ENCODE measurements around the gene VPS37C.

VPS37C gene

DNA sequence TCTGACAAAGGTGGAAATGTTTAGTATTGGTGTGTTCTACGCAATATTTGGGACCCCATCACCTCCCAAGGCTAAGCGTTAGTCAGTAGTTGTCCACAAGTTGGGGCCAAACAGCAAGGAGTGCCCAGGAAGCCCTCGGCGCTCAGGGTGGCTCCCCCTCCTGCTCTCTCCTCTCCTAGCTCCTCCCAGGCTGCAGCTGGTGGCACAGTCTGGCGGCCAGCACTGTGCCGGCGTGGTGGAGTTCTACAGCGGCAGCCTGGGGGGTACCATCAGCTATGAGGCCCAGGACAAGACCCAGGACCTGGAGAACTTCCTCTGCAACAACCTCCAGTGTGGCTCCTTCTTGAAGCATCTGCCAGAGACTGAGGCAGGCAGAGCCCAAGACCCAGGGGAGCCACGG, 42.2 kb downstream of the VPS37C start:
- no peak for DNase-seq

DNA sequence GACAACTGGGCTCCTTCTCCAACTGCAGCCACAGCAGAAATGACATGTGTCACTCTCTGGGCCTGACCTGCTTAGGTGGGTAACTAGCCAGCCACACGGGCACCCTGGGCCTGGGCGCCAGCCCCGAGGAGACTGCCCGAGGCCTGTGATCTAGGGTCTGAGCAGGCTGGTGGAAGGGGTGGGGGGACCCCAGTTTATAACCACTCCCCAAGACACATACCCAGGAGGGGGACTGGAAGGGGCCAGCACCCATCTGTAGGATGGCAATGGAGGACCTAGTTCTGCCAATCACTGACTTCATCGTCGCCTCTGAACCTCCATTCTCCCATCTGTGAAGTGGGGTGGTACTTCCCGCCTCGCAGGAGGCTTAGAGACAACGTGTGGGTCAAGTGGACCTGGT, 42.8 kb downstream of the VPS37C start:
- no peak for DNase-seq

DNA sequence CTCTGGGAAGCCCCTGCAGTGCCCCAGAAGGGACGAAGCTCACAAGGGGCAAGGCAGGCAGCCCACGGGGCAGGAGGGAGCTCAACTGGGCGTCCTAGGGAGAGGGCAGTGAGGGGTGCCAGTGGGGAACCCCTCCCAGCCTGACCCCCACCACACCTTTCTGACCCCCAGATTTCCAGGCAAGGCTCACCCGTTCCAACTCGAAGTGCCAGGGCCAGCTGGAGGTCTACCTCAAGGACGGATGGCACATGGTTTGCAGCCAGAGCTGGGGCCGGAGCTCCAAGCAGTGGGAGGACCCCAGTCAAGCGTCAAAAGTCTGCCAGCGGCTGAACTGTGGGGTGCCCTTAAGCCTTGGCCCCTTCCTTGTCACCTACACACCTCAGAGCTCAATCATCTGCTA, 43.2 kb downstream of the VPS37C start:
- no peak for DNase-seq

DNA sequence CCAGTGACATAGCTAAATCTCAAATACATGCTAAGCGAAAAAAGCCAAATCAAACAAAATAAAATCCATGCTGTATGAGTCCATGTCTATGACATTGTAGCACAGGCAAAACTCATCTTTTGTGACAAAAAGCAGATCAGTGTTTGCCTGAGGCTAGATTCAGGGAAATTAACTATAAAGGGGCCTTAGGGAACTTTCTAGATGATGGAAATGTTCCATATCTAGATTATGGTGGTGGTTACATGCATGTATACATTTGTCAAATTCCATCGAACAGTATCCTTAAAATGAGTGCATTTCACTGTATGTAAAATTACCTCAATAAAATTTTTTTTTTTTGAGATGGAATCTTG, 44.1 kb downstream of the VPS37C start:
- DNase-seq, result no peak

DNA sequence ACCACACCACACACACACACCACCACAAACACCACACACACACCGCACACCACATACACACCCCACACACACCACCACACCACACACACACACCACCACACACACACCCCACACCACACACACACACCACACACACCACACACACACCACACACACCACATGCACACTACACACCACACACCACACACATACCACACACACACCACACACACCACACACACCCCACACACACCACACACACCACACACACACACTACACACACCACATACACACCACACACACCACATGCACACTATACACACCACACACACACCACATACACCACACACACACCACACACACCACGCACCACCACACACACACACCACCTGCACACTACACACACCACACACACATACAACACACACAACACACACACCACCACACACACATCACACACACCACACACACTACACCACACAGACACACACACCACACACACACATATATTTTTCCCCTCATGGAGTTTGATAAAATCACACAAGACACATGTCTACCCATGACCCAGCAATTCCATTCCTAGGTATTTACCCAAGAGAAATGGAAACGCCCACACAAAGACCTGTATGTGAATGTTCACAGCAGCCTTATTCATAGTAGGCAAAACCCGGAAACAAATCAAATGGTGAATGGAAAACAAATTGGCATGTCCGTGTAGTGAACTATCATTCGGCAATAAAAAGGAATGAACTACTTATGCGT, 44.6 kb downstream of the VPS37C start:
- no peak for DNase-seq

DNA sequence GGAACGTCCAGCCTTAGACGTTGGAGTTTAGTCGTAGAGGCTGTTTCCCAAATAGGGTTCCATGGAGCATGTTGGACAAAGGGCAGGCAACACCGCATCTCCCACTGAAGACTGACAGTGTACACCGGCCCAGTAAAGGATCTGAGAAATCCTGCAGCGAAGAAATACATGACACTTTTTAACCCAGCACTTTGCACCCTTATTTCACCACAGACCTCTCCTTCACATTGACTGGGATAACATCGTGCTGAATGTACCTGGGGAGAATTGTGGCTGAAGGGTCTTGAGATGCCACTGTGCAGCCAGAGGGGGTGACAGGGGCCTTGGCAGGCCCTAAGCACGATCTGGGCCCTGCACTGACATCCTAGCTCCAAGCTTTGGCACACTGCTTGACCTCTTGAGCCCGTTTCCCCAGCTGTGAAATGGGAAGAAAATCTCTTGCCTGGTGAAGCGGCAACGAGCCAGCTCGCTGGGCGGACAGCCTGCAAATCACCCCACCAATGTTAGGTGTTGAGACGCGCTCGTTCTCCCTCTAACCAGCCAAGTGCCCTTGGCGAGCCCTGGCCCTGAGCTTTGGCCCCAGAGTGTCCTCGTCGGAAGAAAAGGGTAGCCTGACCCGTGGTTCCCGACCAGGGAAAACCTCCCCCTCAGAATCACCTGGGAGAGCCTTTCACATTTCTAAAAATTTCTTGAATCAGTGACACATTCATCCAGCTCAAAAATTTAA, 45.6 kb downstream of the VPS37C start:
- DNase-seq, result no peak

DNA sequence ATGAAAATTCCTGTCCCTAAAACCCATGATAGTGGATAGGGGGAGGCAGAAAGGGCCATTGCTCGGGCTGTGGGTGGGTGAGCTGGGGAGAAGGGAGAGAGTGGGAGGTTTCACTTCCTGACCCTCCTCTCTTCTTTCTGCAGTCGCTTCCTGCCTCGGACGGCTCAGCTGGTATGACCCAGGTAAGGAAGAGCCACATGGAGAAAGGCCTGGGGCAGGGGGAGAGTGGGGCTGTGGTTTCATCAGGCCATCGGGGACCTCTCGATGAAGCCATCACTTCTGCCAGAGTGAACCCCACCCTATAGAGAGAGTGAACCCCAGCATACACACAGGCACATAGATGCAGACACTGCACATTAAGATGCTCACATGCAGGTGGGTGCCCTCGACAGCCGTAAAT, 46.3 kb downstream of the VPS37C start:
- no peak for DNase-seq

DNA sequence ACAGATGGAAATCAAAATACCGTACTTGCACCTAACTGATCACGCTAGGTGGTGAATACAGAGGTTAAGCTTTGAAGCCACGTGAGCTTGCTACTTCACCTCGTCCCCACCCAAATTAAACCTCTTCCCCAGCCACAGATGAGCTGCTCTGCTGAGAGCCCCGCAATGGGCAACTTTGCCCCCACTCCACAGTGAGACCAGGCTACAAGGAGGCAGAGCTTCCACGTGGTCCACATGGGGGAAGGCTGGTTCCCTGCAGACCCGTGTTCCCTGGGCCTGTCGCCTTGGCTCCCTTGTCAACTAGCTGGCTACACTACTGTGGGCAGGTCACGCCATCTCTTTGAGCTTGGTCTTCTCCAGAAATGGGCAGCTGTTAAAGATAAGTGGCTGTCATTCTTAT, 48.0 kb downstream of the VPS37C start:
- DNase-seq, result no peak

DNA sequence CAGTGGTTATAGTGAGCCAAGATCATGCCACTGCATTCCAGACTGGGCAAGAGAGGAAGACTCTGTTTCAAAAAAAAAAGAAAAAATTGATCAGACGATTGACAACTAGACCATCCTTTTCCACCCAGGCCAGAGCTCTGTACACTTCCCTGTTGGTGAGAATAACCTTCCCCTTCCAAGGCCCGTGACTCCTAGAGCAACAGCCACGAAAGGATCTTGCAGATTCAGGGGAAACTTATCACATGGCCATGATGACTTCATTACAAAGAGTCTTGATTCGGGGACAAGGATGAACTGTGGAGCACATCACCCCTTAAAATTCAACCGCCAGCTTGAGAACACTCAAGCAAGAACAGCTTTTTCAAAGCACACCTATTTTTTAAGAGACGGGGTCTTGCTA, 48.7 kb downstream of the VPS37C start:
- no peak for DNase-seq

DNA sequence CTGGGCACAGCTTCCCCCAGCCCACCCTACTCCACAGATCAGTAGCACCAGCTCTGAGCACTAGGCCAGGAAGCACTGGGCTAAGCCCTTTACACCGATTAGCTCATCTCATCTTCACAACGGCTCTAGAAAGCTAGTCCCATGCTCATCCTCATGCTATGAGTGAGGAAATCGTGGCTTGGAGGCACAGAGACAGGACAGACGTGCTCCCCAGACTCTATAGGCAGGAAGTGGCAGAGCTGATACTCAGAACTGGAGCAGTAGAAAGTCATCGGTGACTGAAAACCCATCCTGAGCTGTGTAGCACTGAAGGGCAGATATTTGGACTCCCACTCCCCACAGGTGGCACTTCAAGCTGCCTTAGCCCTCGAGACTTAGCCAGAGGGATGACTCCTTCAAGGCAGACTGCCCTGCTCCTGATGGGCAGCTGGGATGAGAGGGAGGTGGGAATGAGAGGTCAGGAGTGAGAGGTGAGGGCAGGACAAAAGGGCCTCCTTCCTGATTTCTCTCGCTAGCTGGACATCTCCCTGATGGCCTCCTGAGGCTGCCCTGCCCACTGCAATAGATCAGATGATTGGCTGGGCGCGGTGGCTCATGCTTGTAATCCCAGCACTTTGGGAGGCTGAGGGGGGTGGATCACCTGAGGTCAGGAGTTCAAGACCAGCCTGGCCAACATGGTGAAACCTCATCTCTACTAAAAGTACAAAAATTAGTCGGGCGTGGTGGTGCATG, 49.3 kb downstream of the VPS37C start:
- no peak for DNase-seq

DNA sequence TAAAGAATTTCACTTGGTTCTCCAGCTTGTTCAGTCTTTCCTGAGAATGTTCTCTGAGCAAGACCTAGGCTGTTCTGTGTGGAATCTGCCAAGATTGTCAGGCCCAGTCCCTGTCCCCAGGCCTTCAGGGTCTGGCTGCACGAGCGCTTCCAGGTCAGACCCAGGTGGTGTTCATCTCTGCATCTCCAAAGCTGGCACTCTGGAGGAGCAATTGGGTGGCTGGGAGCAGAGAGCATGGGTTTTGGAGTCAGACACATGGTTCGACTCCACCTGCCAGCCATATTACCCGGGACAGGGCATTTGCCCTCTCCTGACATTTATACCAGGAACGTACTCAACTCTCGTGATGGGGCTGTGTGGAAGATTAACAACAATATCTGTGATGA, 50.2 kb downstream of the VPS37C start:
- DNase-seq, result no peak

DNA sequence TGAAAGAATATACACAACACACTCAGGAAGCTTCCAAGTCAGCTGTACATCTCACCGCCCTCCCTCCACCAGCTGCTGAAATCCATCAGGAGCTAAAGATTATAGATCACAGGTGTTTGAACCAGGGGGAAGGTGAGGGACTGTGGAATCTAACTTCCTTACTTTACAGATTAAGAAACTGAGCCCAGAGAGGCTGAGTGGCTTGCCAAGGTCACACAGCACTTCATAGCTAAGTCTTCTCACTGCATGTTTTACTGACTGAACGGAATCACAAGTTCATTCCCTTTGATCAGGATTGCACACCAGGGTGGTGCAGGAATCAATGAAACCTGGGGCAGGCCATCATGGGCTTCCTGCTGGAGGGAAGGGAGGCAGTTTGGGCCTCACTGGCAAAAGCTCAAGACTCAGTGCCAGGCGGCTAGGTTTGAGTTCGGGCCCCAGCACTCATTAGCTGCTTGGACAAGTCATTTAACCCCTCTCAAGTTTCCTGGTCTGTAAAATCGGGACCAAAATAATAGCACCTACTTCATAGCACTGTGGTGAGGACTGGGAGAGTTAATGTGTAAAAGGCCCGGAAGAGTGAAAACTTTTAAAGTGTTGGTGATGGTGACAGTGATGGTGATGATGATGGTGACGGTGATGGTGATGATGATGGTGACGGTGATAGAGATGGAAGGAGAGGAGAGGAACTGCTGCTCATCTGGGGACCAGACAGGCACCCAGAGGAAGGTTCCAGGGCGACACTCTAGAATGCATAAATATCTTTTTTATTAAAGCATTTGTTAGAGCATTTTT, 50.8 kb downstream of the VPS37C start:
- no peak for DNase-seq

DNA sequence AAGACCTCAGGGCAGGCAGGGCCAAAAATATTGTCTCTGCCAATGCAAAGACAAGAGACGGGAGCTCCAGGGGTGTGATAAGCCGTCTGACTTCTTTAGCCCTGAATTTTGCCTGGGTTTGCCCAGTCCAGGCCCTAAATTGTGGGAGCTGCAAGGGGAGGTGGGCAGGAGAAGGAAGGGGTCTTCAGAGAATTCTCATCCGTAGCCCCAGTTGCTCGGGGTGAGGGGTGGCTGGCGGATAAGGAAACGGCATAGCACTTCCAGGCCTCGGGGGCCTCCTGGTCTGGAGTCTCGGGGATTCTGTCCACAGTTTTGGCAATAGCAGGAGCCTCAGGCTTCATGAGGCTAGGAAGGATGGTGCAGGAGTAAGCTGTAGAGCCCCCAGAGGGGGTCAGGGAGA, 51.6 kb downstream of the VPS37C start:
- DNase-seq, result no peak

DNA sequence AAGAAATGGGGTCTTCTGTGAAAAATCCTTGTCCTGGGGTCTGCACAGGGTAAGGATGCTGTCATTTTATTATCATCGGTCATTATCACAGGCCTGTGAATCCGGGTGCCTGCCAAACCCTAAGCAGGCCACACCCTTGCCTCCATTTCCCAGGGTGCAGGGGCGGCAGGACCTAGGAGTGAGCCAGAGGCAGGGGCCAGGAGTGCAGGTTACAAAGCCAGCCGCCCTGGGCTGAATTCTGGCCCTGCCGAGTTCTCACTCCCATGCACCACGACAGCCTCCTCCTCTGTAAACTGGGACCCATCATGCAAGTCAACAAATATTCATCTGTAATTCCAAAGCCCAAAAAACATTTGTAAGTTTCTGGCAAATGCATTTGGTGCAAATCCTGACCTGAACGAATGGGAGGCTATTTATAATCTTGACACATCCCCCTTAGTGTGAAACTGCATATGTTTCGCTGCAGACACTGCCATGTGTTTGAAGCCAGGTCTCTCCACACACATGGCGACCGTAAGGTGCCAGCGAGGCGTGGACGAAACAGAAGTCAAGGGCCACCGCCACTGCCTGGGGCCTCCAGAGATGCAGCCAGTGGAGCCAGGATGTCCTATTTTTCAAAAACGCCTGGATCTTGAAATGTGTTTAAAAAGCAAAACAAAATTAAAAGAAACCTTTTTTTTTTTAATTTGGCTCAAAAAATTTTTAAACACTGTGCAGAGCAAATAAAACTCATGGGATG, 52.2 kb downstream of the VPS37C start:
- no peak for DNase-seq

DNA sequence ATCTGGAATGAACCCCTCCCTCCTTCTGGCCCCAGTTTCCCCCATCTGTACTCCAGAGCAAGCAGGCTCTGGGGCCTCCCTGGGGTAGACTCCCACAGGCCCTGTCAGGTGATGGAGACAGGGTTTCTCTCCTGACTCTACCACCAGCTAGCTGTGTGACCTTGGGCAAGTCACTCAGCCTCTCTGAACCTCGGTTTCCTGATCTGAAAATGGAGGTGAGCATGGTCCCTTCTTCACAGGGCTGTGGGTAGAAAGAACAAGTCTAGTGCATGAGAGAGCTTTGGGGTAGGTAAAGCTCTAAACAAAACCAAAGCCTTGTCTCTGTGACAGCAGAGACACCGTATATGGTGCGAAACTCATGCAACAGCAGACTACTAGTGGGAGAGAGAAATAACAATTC, 53.3 kb downstream of the VPS37C start:
- DNase-seq, result no peak

DNA sequence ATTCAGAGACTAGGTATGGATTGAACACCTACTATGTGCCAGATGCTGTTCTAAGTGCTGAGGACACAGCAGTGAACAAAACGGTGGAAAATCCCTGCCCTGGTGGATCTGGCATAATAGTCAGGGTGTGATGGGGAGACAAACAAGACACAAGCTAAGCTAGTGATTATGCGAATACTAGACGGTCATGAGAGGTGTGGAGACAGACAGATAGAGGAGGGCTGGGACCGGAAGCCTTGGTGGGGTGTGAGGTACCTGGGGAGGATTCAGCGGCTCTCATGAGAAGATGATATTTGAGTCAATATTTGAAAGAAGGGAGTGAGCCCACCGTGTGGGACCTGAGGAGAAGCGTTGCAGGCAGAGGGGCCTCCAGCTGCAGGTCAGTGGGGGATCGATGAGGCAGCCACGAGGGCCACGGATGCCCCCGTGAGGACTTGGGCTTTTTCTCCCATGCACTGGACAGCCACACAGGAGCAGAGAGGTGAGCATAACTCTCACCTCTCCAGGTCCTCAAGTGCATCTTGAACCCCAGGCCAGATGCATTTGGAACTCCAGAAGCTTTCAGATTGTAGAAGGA, 54.2 kb downstream of the VPS37C start:
- DNase-seq, result no peak

DNA sequence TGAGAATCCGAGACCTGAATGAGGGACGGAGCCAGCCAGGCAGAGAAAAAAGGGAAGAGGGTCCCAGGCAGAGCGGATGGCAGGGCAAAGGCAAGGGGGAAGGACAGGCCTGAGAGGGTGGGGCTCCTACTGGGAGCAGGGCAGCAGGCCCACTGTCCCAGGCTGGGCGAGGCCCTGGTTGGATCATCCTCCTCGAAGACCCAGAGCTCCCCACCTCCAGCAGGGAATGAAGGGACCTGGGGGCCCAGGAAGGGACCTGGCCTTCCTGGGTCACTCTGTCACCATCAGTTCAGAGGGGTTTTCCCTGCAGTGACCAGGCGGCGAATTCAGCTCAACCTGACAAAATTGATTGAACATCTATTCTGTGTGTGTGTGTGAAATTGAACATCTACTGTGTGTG, 54.9 kb downstream of the VPS37C start:
- no peak for DNase-seq

DNA sequence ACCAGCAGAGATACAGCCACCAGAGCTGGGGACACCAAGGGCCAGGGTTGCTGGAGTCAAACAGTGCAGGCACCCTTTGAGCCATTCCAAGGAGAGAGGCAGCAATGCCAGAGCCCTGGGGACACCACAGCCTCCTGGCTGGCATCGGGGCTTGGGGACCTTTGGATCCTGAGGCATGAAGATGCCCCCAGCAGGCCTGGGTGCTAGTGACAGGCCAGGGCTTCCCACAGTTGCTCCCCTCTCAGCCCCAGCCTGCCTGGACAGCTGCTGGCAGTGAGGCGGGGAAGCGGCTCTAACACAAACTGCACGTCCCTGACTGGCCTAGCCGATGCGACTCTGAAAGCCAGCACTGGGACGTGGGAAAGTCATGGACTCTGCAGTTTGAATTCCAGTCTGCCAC, 56.3 kb downstream of the VPS37C start:
- no peak for DNase-seq

DNA sequence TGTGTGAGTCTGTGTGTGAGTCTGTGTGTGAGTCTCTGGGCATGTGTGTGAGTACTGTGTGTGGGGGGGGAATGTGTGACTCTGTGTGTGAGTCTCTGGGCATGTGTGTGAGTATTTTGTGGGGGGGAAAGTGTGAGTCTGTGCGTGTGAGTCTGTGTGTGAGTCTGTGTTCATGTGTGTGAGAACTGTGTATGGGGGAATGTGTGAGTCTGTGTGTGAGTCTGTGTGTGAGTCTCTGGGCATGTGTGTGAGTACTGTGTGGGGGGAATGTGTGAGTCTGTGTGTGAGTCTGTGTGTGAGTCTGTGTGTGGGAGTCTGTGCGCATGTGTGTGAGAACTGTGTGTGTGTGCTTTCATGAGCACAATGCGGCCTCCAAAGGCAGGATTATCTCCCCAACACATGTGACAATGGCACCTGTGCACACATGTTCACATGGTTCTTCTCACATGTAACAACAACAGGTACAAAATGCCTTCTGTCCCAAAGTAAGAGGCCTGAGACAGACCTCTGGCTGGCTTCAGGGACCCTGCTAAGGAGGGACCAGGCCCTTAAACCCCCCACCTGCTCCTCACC, 57.3 kb downstream of the VPS37C start:
- no peak for DNase-seq

Measured in hypothalamus (tissue), 51 donors.